NCI-H2196 (cell line): ENCODE measurements around the gene PDE11A.
"Not testable (repeated sequence)": the region's sequence is repeated elsewhere in the genome, so short reads cannot be mapped to it uniquely, and the experiment has no call there.

Experiments
- DNase-seq: peaks from one replicate; lab custom pipeline; 2025; ENCODE audit not compliant: unreplicated experiment; lab: John Stamatoyannopoulos, UW

PDE11A gene

DNA sequence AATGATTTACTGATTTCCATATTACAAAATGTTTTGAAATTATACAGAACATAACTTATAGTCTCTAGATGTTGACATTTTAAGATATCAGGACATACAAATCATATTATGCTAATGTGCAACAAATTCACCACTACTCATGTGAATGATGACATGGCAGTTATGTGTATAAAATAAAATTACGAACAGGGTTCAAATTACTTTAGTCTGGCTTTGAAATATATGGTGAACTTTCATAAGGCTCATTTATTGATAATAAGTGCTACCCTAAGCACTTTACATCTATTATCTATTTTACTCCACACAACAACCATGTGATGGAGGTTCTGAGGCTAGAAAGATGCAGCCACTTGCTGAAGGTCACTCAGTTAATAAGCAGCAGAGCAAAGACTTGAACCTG lies 62.8 kb downstream of the PDE11A start:
- DNase-seq = no peak

DNA sequence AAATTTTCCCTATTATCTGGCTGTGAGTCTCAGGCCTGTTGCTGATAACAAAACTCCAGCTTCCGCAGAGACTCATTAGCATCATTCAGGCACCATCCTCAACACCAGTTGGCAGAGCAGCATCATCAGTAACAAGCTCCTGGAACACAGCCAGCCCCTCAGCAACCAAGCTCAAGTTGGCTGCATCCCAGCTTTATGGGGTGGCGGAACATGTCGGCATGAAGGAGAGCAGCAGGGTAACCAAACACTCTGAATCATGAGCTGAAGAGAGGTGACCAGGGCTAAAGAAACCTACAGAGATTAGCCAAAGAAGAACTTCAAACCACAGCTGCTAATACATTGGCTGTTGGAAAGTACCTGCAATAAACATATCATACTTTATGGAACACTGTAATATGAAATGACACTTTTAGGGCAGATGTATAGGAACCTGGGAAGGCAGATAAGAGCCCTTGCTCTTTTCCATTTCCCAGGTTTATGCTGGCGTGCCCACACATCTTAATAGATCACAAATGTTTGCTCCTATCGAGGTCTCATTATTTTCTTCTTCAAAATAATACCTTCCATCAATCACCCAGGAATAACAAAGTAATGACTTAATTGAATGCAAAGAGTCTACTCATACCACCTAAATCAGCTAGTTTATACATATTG lies 63.8 kb downstream of the PDE11A start:
- DNase-seq = peak; percentile 82

DNA sequence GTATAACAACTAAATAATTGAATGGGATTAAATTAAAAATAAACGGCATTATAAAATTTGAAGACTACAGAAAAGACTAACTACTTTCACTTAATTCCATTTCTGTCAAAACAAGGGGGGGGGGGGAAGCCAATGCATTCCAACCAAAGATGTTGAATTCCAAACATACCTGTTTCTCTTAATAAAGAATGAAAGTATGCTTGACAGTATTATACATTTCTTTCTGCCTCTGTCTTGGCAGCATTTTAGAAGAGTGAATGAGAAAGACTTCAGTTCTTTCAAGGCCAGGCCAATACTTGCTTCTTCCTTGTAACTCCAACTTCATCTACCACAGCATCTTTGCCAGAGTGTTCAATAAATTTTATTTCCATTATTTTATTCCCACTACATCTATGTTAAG lies 65.9 kb downstream of the PDE11A start:
- no peak for DNase-seq

DNA sequence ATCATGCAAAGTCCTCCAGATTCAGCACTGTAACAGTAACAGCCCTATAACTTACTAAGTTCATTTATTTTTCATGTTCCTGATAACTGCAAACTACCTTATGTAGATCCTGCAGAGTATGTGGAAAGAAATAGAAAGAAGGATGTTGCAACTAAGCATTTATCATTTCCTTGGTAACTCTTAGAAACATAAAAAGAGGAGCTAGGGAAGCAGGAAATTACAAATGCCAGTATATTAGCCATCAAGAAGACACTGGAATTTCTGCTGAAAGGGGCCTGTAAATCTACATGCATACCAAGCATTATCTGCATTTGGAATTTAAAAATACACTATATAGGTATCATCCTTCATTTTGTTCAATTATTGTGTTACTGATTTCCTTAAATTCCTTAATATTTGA lies 66.8 kb downstream of the PDE11A start:
- no peak for DNase-seq

DNA sequence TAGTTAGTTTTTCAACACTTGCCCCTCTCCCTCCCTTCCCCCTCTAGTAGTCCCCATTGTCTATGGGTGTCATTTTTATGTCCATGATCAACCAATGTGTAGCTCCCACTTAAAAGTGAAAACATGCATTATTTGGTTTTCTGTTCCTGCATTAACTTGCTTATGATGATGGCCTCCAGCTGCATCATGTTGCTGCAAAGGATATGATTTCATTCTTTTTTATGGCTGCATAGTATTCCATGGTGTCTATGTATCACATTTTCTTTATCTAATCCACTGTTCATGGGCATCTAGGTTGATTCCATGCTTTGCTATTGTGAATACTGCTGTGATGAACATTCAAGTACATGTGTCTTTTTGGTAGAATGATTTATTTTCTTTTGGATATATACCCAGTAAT lies 70.5 kb downstream of the PDE11A start:
- no peak for DNase-seq

DNA sequence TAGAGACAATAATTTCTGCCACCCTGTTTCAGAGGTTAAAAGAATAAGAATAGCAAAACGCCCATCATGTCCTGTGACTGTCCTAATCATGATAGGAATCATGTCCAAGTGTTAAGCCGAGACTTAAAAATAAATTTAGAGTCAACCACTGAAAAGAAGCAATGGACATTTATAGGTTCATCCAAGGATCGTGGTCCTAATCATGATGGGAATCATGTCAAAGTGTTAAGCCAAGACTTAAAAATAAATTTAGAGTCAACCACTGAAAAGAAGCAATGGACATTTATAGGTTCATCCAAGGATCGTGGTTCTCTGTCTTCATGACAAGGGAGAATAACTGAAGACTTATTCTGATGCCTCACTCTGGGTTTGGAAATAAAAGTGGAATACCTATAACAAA lies 73.6 kb downstream of the PDE11A start:
- DNase-seq = no peak

DNA sequence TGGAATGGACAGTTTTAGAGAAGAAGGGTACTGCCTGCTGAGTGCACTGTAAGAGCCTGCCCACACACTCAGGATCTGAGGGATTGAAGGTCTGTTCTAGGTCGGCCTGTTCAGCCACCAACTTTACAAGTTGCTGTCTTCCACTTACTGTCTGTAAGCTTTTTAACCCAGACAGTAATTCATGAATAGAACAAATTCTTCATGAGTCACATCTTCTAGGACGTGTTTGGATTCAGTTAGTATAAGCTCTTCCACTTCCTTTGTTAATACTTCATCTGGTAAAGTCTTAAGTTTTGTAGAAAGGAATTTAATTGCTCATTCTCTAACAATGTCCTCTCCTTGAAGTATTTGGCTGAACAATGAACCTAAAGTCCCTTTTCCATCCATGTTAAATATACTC lies 74.6 kb downstream of the PDE11A start:
- DNase-seq = no peak

DNA sequence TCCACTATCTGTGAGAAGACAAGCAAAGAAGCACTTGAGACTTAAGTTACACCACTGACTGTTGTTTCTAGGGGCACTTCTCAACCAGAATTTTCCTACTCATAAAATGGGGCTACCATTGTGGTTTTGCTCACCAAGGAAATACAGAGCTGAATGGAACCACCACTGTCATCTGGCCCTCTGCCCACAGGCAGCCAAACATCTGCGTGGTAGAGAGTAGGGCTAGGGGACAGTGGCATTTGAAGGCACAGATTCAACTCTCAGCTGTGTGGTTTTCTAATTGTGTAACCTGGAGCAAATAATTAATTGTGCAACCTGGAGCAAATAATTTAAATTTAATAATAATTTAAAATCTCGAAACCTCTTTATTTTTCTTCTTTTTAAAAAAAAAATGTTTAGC lies 79.6 kb downstream of the PDE11A start:
- DNase-seq = no peak

DNA sequence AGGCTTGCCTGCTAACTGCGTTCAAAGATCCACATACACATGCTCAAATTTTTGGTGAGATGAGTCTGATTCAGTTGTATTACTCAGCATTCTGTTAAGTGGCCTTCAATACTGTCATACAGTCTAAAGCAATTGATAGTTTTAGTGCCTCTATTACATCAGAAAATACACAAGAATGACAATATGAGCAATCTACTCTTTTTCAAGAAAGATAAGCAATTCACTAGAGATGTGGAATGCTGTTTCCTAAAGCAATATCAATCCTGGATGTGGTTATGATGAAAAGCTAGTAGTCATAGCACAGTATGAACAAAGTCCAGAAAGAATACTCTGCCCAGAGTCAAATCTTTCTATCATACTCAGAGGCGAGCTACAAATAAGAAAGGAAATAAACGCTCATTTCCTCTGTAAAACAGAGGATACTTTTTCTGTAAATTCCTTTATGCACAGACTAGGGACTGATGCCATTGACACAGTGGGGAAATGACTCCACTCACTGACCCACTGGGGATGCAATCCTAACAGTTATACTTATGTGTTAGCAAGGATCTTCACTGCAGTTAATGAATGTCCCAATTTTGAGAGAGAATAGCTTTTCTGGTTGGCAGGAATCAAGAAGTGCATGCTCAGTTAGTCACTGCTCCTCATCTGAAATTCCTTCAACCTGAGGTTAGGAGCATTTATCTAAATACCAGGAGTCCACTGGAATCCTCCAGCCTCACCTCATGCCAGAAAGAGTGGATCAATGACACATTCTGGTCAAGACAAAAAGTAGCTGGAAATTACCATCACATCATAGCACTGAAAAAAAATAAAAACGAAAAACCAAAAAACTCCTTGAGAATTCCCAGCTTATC lies 83.3 kb downstream of the PDE11A start:
- DNase-seq = no peak

DNA sequence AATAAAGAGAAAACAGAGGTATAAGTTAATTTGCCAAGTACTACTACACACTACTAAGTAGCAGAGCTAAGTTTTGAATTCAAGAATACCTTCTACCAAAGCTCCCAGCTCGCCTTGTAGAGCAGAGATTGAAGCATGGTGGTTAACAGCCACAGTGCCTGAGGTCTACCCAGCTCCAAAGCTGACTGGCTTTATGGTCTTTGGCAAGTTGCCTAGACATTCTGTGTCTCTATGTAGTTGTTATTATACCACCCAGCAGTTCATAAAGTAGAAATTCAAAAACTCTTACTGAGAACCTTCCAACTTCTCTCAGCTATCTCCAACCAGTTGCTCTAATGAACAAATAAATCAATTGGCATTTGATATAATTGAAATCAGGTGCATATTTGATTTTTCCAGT lies 87.8 kb downstream of the PDE11A start:
- DNase-seq = peak; percentile 3

DNA sequence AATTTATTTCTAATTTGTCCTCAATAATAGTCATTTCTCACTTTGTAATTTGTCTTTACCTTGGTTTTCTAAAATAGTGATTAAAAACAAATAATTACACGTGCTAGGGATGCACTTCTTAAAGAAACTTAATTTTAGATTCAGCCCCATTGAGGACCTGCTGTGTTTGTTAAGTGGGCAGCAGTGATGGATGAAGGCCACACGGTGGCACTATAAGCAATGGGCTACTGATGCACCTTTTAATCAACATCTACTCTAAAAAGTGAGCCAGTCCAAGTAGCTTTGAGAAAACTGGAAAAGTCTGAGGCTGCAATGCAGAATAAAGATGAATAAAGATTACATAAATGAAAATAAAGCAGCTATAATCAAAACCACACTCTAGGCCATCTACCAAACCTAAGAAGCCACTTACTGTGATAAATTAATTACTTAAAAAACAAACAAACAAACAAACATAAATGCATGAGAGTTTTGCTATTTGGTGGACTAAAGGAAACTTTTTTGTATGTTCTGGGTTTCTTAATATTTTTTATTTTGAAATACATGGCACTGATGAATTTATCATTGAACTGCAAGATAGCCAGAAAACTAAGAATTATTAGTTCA lies 89.3 kb downstream of the PDE11A start:
- peak; percentile 41 for DNase-seq

DNA sequence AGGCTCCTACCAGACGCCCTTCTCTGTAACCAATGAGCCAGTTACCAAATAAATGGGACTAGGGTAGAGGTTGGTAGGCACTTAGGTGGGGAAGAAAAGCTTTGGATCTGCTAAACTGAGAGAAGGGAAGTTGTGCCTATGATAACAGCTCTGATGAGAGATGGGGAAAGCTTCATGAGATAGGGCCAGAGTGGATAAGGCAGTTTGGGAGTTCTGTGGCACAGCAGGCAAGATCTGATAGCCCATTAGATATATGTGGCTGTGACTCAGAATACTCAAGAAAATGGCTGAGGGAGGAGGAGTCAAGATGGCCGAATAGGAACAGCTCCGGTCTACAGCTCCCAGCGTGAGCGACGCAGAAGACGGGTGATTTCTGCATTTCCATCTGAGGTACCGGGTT lies 99.8 kb downstream of the PDE11A start:
- no peak for DNase-seq

DNA sequence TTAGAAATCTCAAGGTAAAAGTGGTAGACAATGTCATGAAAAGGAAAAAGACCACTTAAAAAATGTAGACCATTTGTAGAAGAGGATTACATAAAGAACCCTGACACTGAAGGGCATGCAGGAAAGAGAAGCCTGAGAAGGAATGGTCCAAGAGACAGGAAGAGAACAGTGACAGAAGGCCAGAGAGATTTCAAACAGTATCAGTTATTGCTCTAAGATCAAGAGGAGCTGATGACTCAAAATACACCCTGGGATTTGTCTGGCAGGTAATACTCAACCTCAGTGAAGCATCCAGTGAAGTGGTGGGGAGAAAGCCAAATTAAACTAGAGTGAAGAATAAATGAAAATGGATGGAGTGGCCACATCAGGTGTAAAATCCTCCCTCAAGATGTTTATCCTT lies 100.5 kb downstream of the PDE11A start:
- DNase-seq = no peak

DNA sequence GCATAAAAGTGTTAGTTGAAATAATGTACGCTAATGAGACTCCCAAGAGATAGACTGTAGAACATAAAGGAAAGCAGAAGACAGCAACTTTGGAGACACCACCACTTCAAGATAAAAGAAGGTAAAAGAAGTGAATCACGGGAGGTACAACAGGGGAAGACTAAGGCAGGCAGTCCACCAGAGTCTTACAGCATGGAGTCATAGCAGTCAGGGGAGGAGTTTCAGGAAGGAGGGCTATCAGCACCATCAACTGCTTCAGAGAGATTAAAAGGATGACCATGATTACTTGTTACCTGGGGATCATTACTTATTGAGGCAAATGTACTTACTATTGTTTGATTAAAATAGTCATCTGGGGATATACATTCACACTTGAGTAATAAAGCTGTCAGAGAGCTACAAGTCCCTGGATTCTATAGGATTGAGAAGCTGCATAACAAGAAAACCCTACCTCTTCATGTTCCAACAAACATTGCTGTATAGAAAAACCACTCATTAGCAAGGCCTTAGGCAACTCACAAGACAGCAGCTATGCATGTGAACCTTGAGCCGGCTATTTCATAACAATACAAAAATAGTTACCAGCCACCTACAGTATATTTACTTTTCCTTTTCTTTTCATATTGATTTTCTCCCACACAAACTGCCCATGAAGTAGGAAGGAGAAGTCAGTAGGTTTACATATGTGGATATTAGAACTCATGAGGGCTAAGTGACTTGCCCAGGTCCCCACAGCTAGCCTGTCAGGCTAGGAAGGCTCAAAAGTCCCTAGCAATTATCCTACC lies 101.7 kb downstream of the PDE11A start:
- DNase-seq = no peak

DNA sequence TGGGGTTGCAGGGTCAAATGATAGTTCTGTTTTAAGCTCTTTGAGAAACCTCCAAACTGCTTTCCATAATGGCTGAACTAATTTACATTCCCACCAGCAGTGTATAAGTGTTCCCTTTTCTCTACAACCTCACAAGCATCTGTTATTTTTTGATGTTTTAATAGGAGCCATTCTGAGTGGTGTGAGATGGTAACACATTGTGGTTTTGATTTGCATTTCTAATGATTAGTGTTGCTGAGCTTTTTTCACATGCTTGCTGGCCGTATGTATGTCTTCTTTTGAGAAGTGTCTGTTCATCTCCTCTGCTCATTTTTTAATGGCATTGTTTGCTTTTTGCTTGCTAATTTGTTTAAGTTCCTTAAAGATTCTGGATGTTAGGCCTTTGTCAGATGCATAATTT lies 107.7 kb downstream of the PDE11A start:
- no peak for DNase-seq

DNA sequence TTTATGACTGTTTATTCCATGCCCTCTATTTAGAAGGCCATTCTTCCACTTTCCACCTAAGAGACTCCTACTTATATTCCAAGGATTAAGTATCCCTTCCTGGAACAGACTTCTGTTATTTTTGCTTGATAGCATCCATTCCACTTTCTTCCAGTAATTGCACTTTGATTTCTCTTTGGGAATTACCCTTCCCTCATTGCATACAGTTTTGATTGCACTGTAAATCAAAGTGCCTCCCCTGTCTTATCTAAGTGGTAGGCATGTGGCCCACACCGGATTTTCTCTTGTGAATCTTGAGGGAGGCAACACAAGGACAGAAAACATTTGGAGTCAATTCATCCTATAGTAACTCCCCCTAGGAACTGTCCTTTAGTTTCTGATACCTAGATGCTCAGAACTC lies 120.4 kb downstream of the PDE11A start:
- no peak for DNase-seq

DNA sequence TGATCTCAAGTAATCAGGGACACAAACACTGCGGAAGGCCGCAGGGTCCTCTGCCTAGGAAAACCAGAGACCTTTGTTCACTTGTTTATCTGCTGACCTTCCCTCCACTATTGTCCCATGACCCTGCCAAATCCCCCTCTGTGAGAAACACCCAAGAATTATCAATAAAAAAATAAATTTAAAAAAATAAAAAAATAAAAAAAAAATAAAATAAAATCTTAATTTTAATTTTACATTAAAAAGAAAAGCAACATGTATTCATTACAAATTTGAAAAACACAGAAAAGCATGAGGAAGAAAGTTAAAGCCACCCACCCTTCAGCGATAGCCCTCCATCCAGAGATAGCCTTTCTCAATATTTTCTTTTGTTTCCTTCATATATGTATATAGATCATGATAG lies 125.0 kb downstream of the PDE11A start:
- not testable (repeated sequence) for DNase-seq

DNA sequence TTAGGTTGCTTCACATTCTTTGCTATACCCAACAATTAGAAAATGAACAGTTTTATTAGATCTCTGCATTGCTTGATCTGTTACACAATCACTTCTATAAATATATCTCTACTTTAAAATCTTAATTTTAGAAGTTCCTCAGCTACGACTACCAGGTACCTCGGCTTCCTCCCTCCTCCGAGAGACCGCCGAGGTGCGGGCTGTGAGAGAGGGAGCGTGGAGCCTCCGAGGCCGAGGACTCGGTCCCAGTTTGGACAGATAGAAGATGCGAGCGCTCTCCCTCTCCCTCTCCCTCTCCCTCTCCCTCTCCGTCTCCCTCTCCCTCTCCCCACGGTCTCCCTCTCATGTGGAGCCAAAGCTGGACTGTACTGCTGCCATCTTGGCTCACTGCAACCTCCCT lies 128.0 kb downstream of the PDE11A start:
- not testable (repeated sequence) for DNase-seq

DNA sequence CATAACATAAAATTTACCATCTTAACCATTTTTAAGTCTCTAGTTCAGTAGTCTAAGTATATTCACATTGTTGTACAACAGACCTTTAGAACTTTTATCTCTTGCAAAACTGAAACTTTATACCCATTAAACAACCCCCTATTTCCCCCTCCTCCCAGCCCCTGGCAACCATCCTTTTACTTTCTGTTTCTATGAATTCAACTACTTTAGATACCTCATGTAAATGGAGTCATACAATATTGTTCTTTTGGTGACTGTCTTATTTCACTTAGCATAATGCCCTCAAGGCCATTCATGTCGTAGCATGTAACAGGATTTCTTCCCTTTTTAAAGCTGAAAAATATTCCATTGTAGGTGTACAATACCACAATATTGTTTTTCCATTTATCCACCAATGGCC lies 129.8 kb downstream of the PDE11A start:
- no peak for DNase-seq

DNA sequence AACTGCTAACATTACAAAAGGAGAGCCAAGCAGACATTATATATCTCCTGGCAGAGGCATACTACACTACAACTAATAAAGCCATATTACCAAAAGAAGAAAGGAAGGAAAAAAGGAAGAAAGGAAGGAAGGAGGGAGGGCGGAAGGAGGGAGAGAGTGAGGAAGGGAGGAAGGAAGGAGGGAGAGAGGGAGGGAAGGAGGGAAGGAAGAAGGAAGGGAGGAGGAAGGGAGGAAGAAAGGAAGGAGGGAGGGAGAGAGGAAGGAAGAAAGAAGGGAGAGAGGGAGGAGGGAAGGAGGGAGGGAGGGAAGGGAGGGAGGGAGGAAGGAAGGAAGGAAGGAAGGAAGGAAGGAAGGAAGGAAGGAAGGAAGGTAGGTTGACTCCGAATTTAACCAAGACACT lies 133.4 kb downstream of the PDE11A start:
- DNase-seq = no peak

DNA sequence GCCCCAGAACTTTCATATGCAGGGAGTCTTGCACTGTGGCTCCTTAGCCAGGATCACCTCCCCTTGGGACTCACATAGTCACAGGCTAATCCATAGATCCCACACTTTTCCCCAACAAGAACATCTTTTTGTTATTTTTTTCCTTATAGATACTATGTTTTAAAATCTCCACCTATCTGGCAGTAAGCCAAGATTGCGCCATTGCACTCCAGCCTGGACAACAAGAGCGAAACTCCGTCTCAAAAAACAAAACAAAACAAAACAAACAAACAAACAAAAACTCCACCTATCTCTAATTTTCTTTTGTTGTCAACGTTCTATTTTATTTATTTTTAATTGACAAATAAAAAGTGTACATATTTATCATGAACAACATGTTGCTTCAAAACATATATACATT lies 141.7 kb downstream of the PDE11A start:
- no peak for DNase-seq
